DOHH2 (cell line): ENCODE data around the gene MYBPH.

Experiments
- H3F3A ChIP-seq: fragments of 200-600 bp; sonication (generic), shearing (Covaris generic); 2 replicates; pipeline ENCODE4 v1.6.0; 2016; ENCODE audit warnings: antibody characterized with exemption, mild to moderate bottlenecking; ENCODE audit not compliant: control insufficient read depth, insufficient read depth
- H3K27ac ChIP-seq: fragments of 200-600 bp; sonication (generic); 2 replicates; pipeline ENCODE4 v1.5.1; 2014; ENCODE audit warnings: low read depth, mild to moderate bottlenecking, low read length, moderate library complexity
- H3K27me3 ChIP-seq: fragments of 200-600 bp; sonication (generic); 2 replicates; pipeline ENCODE4 v1.6.1; 2014; ENCODE audit warnings: mild to moderate bottlenecking, low read length, mixed read lengths; ENCODE audit not compliant: control insufficient read depth
- H3K36me3 ChIP-seq: fragments of 200-600 bp; sonication (generic); 2 replicates; pipeline ENCODE4 v1.6.1; 2014; ENCODE audit warnings: mild to moderate bottlenecking, low read length, moderate library complexity, mixed read lengths; ENCODE audit not compliant: control insufficient read depth
- H3K4me1 ChIP-seq: fragments of 200-600 bp; sonication (generic); 2 replicates; pipeline ENCODE4 v1.6.1; 2014; ENCODE audit warnings: mild to moderate bottlenecking, low read length, mixed read lengths; ENCODE audit not compliant: control insufficient read depth
- H3K4me2 ChIP-seq: fragments of 200-600 bp; sonication (generic); 2 replicates; pipeline ENCODE4 v1.6.0; 2014; ENCODE audit warnings: mild to moderate bottlenecking, low read length, moderate library complexity
- H3K4me3 ChIP-seq: fragments of 200-600 bp; sonication (generic); 2 replicates; pipeline ENCODE4 v1.5.1; 2014; ENCODE audit warnings: mild to moderate bottlenecking, low read length, mixed read lengths
- H3K79me2 ChIP-seq: fragments of 200-600 bp; sonication (generic); 2 replicates; pipeline ENCODE4 v1.6.1; 2014; ENCODE audit warnings: mild to moderate bottlenecking, low read length, mixed read lengths; ENCODE audit not compliant: control insufficient read depth
- H3K9me2 ChIP-seq: fragments of 200-600 bp; sonication (generic); replicated peaks from 2 replicates; pipeline ENCODE4 v1.6.1; 2014; ENCODE audit warnings: mild to moderate bottlenecking, low read length, mixed read lengths; ENCODE audit not compliant: control insufficient read depth
- H3K9me3 ChIP-seq: fragments of 200-600 bp; sonication (generic); 2 replicates; pipeline ENCODE4 v1.6.1; 2014; ENCODE audit warnings: antibody characterized with exemption, low read length, mixed read lengths; ENCODE audit not compliant: control insufficient read depth, insufficient read depth
- H4K20me1 ChIP-seq: fragments of 200-600 bp; sonication (generic); 2 replicates; pipeline ENCODE4 v1.6.0; 2014; ENCODE audit warnings: low read depth, mild to moderate bottlenecking, antibody characterized with exemption, low read length, moderate library complexity; ENCODE audit not compliant: control insufficient read depth, insufficient read depth
- CTCF ChIP-seq: fragments of 200-600 bp; sonication (generic); IDR thresholded peaks from one replicate; pipeline ENCODE4 v1.5.1; 2014; ENCODE audit warnings: antibody characterized with exemption, mild to moderate bottlenecking, low read depth, low read length; ENCODE audit not compliant: poor library complexity, severe bottlenecking
- EZH2phosphoT487 ChIP-seq: fragments of 200-600 bp; sonication (generic); IDR thresholded peaks from 2 replicates; pipeline ENCODE4 v1.6.1; 2017; ENCODE audit warnings: borderline replicate concordance, mild to moderate bottlenecking, antibody characterized with exemption, low read length, moderate library complexity, mixed read lengths

The MYBPH gene

DNA sequence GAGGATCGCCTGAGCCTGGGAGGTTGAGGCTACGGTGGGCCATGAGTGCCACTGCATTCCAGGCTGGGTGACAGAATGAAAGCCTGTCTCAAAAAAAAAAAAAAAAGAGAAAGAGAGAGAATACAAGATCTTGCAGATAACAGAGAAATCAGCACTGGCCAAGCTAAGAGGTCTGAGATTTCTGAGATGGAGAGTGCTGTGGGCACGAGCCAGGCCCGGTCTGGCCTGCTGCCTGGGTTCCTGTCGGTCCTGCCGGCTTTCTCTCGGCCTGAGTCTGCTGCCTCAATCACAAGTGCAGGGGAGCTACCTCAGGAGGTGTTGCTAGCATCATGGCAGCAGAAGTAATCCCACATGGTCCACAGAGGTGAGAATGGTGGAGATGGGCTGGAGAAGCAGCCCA is 29.1 kb downstream of the MYBPH start:
- Histone ChIP-seq H3K9me3 (no peaks in the 10 kb centered on the region), H3K4me2 (no peak overlapping the region), H4K20me1 (no peaks in the 10 kb centered on the region), H3K79me2 (no peaks in the 10 kb centered on the region), H3K9me2 (no peaks in the 10 kb centered on the region), H3K4me3 (no peak overlapping the region), H3K27ac (no peak overlapping the region), H3F3A (no peaks in the 10 kb centered on the region), H3K36me3 (no peaks in the 10 kb centered on the region), H3K4me1 (no peaks in the 10 kb centered on the region), H3K27me3 (peaks cover 4% of the 10 kb centered on the region; the same call in 1 of the 2 replicates)
- no peak for TF ChIP-seq EZH2phosphoT487
- TF ChIP-seq CTCF, result no peak

- H4K20me1 ChIP-seq, result no peaks in the 10 kb centered on the region
- no peaks in the 10 kb centered on the region for H3F3A ChIP-seq
- peaks cover 4% of the 10 kb centered on the region; the same call in 1 of the 2 replicates for H3K27me3 ChIP-seq
- H3K4me3 ChIP-seq, result no peak overlapping the region
- H3K27ac ChIP-seq, result no peak overlapping the region
- H3K9me3 ChIP-seq, result no peaks in the 10 kb centered on the region
- no peaks in the 10 kb centered on the region for H3K4me1 ChIP-seq
- no peaks in the 10 kb centered on the region for H3K79me2 ChIP-seq
- H3K4me2 ChIP-seq, result no peak overlapping the region
- TF ChIP-seq EZH2phosphoT487 (no peak), CTCF (no peak)
- H3K9me2 ChIP-seq, result no peaks in the 10 kb centered on the region
- no peaks in the 10 kb centered on the region for H3K36me3 ChIP-seq
These were observed 29.6 kb downstream of the MYBPH start for GRCh38 chr1:203146042-203146369.

DNA sequence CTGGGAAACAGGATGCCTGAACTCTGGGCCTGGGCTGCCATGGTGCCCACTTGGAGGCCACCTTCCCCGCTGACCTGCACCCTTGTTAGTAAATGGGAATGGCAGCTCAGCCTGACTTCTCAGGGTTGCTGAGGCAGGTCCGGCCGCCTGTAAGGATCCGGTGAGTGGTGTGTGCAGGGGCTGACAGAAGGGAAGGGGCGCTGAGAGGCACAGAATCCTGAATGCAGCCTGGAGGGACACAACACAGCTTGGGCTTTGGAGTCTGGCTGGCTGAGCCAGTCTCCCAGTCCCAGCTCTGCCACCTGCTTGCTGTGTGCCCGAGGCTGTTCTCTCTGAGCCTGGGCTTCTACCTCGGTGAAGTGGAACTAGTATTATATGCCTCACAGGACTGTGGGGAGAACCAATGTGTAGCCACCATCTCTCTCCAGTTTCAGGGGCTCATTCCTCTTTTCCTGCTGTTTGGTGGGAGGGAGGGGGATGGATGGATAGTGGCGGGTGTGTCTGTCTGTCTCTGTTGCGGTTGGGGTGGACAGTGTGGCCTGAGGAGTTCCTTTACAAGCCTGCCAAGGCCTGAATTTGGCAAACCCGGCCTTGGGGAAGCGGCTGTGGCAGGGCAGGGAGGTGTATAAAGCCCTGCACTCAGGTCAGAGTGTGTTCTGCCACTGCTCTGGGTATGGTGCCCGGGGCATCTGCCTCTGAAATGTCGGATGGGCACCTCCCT is 30.1 kb downstream of the MYBPH start:
- no peaks in the 10 kb centered on the region for H3K36me3 ChIP-seq
- no peaks in the 10 kb centered on the region for H3F3A ChIP-seq
- no peaks in the 10 kb centered on the region for H3K9me2 ChIP-seq
- H3K4me2 ChIP-seq, result no peak overlapping the region
- peaks cover 4% of the 10 kb centered on the region; the same call in 1 of the 2 replicates for H3K27me3 ChIP-seq
- no peaks in the 10 kb centered on the region for H4K20me1 ChIP-seq
- H3K79me2 ChIP-seq, result no peaks in the 10 kb centered on the region
- no peaks in the 10 kb centered on the region for H3K4me1 ChIP-seq
- no peak overlapping the region for H3K27ac ChIP-seq
- no peak overlapping the region for H3K4me3 ChIP-seq
- TF ChIP-seq EZH2phosphoT487, result no peak
- no peak for TF ChIP-seq CTCF
- H3K9me3 ChIP-seq, result no peaks in the 10 kb centered on the region
